ENCODE results near the gene WAS.
A peak's percentile ranks its signal among the peaks of the same experiment; 100 is the strongest.

The WAS gene

DNA sequence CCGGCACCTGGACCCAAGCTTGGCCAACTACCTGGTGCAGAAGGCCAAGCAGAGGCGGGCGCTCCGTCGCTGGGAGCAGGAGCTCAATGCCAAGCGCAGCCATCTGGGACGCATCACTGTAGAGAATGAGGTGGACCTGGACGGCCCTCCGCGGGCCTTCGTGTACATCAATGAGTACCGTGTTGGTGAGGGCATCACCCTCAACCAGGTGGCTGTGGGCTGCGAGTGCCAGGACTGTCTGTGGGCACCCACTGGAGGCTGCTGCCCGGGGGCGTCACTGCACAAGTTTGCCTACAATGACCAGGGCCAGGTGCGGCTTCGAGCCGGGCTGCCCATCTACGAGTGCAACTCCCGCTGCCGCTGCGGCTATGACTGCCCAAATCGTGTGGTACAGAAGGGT, 16.6 kb downstream of the WAS start:
- no peak overlapping the region for H3K27ac ChIP-seq
- no peak for TF ChIP-seq ZFX (IDR thresholded peaks at IDR 0.05; ENCODE audit: borderline replicate concordance)

DNA sequence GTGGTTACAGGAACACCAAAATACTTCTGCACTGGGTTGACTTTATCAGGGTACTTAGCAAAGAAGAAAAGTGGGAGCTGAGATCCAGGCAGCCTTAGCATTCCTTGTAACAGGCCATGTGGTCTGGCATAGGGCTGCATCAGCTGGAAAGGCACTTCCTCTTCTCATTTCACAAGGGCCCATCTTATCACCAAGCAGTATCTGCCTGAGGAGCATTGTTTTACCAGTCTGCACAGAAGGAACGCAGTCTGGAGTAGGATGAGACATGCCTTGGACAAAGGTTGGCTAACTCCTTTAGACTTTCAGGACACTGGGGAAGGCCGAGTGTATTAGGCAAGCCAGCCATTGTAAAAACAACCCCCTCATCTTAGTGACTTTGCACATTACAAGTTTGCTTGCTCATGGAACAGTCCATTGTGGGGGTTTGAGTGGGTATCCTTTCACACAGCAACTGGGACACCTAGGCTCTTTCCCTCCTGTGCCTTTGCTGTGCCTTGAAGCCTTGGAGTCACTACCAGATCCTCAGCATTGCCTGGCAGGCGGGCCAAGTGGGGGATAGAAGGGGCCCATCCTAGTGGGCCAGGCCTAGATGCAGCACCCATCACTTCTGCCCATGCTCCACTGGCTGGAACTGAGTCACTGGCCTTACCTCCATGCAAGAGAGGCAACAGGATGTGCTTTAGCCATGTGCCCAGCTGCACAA, 17.5 kb downstream of the WAS start:
- no peak overlapping the region for H3K27ac ChIP-seq
- TF ChIP-seq, protein P1, sequence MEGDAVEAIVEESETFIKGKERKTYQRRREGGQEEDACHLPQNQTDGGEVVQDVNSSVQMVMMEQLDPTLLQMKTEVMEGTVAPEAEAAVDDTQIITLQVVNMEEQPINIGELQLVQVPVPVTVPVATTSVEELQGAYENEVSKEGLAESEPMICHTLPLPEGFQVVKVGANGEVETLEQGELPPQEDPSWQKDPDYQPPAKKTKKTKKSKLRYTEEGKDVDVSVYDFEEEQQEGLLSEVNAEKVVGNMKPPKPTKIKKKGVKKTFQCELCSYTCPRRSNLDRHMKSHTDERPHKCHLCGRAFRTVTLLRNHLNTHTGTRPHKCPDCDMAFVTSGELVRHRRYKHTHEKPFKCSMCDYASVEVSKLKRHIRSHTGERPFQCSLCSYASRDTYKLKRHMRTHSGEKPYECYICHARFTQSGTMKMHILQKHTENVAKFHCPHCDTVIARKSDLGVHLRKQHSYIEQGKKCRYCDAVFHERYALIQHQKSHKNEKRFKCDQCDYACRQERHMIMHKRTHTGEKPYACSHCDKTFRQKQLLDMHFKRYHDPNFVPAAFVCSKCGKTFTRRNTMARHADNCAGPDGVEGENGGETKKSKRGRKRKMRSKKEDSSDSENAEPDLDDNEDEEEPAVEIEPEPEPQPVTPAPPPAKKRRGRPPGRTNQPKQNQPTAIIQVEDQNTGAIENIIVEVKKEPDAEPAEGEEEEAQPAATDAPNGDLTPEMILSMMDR (IDR thresholded peaks at IDR 0.05): no peak
- TF ChIP-seq ZFX (IDR thresholded peaks at IDR 0.05; ENCODE audit: borderline replicate concordance): no peak

DNA sequence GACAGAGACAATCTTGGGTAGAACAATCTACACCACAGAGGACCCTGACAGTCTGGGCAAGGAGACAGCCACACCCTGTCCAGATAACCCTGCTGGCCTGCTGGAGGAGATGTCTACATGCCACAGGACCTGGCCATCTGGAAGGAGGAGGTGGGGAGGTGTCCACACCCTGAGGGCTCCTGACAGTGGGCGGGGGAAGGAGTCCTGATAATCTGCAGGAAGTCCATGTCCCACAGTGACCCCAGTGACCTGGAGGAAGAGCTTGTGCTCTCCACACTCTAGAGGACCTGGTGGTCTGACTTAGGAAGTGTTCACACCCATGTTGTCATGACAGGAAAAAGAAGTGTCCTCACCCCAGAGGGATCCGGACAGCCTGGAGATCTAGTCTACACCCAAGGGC, 18.4 kb downstream of the WAS start:
- TF ChIP-seq, protein P1 (IDR thresholded peaks at IDR 0.05): no peak
- TF ChIP-seq ZFX (IDR thresholded peaks at IDR 0.05; ENCODE audit: borderline replicate concordance): no peak
- peak overlapping the region; percentile 79; the same call in 1 of the 2 replicates for H3K27ac ChIP-seq

DNA sequence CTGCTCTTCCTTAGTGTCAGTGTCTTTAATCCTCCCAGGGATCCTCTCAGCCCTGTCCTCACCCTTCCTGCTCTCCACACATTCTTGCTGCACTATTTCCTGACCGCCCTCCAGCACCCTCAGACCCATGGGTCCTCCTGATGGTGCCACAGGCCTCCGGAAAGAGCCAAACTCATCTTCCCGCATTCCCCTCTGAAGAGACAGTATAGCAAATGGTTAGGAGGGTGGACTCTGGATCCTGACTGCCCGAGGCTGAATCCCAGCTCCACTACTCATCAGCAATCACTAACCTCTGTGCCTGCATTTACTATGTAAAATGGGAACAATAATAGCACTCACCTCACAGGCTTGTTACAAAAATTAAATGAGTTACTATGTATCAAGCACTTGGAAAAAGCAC, 19.1 kb downstream of the WAS start:
- TF ChIP-seq, protein P1 (IDR thresholded peaks at IDR 0.05): no peak
- no peak for TF ChIP-seq ZFX (IDR thresholded peaks at IDR 0.05; ENCODE audit: borderline replicate concordance)
- peak overlapping the region; percentile 79 for H3K27ac ChIP-seq

DNA sequence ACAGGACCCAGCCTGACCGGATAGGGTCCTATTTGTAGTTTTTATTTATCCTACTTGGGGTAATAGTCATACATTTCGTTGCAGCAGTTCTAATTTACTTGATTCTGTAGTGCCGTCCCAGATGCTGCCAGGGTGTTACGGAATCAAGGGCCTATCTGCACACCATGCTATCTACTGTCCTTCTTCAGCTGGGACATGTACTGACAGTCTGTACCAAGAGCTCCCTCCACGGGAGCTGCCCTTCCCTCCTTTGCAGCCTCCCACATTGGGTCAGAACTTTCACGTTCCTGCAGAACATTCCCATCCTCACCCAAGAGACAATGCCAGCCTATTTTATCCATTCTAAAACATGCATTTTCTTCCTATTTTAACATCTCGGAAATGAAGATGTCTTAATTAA, 19.6 kb downstream of the WAS start:
- TF ChIP-seq, protein P1 (IDR thresholded peaks at IDR 0.05): no peak
- TF ChIP-seq ZFX (IDR thresholded peaks at IDR 0.05; ENCODE audit: borderline replicate concordance): no peak
- peak overlapping the region; percentile 79 for H3K27ac ChIP-seq

DNA sequence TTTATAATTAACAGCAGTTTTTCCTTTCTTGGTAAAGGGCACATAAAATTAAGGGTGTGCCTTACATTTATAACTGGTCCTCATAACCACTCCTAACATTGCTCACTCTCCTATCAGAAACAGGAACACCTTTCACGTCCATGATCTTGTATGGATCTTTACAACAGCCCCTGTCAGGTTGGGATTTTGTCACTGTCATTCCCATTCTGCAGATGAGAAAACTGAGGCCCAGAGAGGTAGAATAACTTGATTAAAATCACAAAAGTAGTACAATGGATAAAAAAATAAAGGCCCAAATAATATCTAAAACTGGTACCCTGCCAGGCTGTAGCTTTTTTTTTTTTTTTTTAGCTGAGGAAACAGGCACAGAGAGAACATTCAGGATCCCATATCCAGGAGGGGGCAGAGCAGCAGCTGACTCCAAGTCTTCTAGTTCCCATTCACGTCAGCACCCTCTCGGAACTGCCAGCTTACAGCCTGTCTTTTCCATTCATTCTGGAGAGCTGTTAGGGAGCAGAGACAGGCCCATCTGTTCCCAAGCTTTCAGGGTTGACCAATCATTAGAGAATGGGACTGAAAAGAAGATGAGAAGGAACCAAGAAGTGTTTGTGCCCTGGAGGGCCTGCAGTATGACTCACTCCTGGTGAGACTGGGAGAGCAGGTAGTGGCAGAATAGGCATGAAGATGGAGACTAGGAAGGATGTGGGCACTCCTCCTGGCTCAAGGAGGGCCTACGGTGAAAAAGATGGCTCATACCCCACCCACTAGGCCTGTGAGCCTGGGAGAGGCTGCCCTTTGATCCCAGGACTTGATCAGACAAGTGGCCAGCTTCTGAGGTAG, 20.3 kb downstream of the WAS start:
- TF ChIP-seq ZFX (IDR thresholded peaks at IDR 0.05; ENCODE audit: borderline replicate concordance): no peak
- TF ChIP-seq, protein P1 (IDR thresholded peaks at IDR 0.05): peak; percentile 27; the same call in 1 of the 2 replicates
- peak overlapping the region; percentile 79 for H3K27ac ChIP-seq

DNA sequence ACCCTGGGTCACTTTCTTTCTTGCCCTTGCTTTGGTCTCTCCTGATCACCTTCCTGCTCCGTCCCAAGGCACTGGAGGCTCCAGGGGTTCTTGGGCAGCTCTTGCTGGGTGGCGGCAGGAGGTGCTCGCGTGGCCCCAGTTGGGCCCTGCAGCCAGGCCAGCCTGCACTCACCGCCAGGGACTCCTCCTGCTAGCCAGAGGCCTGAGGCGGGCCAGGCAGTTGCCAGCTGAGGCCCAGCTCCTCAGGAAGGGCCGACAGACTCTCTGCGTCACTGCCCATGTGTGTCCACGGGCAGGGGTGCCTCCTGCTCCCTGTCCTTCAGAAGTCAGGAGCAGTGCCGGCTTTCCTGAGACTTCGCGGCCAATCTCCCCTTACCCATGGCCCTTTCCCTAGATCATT, 22.3 kb downstream of the WAS start:
- no peak for TF ChIP-seq ZFX (IDR thresholded peaks at IDR 0.05; ENCODE audit: borderline replicate concordance)
- TF ChIP-seq, protein P1 (IDR thresholded peaks at IDR 0.05): no peak
- H3K27ac ChIP-seq: peak overlapping the region; percentile 79

Data from 22Rv1 (cell line).